SIG-M5 (cell line): ENCODE data around the gene GNAI3.

Experiments used
- DNase-seq: peaks from one replicate; lab custom pipeline; 2025; lab: John Stamatoyannopoulos, UW

Gene GNAI3

GRCh38 chr1:109546311-109547109 lies 1.9 kb upstream of the GNAI3 start:
- no peak for DNase-seq

DNA sequence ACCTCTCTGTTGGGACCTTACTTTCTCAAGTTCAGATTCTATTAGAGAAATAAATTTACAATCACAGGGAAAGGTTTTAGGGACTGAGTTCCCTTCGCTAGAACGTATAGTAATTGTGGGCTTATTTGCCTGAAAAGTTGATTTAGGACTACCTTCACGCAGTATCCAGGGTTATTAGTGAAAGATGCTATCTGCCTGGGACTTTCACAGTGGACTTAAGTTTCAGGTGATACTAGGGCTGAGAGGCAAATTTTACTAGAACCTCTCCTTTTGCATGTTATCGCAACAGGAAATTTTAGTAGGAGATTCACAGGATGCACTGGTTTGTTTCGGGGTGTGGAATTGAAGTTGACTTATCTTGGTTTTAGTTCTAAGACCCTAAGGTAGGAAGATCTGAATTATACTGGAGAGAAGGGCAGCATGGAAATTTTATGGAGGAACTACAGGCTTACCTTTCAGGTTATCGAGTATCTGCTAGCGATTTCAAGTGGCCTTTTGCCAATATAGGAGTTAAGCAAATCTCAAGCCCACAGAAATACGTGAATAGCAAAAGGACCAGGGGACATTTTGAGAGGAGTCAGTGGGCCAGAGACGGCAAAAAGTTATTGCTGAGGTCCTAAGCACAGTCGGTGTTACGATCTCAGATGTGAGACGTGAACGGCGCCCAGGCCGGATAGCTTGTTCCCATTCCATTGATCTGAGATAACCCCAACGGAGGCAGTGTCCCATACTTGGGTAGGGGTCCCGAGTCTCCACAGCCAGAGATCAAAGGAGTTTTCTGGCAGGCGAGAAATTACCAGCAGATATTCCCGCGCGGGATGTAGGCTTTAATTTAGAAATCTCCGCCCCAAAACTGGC lies 723 bp upstream of the GNAI3 start:
- no peak for DNase-seq

GRCh38 chr1:109556563-109556962 lies 8.1 kb downstream of the GNAI3 start:
- no peak for DNase-seq

DNA sequence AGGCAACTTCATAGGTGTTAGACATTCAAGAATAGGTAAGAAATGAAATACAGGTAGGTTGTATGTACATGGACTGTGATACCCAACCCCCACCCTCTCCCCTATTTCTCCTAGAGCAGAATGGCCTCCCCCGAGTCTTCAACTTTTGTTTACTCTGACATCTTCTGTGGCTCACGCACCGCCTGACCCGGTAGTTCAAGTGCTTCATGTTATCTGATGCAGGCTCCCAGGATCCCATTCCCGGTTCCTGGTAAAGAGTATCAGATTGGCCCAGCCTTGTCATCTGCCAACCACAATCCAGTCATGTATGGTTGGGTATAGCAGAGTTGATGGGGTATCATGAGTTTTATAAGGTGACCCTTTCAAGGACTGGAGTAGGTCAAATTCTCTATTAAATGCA lies 9.1 kb downstream of the GNAI3 start:
- DNase-seq, result no peak

- no peak for DNase-seq
Observed at GRCh38 chr1:109559995-109560394, 11.6 kb downstream of the GNAI3 start.

GRCh38 chr1:109564194-109564878 lies 15.9 kb downstream of the GNAI3 start:
- DNase-seq, result no peak

- DNase-seq, result no peak
Observed at GRCh38 chr1:109565241-109565640, 16.8 kb downstream of the GNAI3 start.

DNA sequence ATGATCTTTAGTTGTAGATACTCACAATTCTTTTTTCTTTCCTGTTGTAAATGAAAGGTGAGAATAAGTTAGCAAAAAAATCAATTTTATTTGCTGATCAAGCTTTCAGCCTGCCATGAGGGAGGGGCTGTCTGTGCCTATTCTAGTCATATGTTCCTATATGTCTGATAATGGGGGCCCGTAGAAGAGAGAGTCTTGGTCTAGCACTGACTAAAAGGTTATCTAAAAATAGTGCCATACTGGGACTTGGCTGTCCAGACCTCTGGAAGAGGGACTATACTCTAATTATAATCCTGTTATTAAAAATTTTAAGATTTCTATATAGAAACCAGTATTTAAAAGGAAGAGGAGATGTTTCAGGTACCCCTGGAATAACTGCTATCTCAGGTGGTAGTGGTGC lies 18.6 kb downstream of the GNAI3 start:
- DNase-seq, result no peak

GRCh38 chr1:109567877-109568672 lies 19.7 kb downstream of the GNAI3 start:
- no peak for DNase-seq

GRCh38 chr1:109569323-109569722 lies 20.9 kb downstream of the GNAI3 start:
- no peak for DNase-seq

- no peak for DNase-seq
Observed at GRCh38 chr1:109570414-109570813, 22.0 kb downstream of the GNAI3 start.

GRCh38 chr1:109573785-109574184 lies 25.4 kb downstream of the GNAI3 start:
- DNase-seq, result peak; percentile 18

GRCh38 chr1:109578947-109579443 lies 30.6 kb downstream of the GNAI3 start:
- no peak for DNase-seq

DNA sequence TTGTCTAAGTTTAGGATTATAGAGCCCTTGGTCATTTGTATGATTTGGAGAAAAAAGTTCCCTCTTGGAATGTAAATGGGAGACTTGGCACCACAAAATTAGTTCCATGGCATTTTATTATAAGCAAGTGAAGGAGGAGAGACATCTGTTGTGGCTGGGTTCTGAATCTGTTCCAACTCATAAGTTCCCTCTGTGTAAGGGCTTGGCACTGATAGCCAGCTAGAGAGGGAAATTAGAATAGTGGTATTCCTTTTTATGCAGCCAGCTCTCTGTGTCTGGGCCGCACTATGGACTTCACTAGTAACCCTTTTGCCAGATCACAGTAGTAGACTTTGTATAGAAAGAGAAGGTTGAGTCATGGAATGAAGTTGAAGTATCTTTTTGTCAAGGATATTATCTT lies 31.1 kb downstream of the GNAI3 start:
- DNase-seq, result no peak

- DNase-seq, result no peak
Observed at GRCh38 chr1:109582021-109582420, 33.6 kb downstream of the GNAI3 start.

DNA sequence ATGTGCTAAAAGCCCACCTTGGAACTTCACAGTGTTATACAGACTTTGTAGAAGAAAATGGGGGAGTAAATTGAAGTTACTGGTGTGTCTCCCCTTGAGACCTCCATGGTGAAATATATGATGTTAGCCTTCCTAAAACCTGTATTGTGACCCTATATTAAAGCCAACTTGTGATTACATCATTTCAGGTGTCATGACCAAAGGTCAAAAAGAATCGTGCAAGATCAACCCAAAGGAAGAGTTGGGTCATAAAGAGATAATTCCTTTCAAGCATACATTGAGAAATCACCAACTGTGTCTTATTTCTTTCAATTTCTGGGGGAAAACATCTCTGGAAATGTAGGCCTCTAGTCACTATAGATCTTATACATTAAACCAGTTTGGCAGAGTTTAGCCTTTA lies 36.4 kb downstream of the GNAI3 start:
- no peak for DNase-seq

DNA sequence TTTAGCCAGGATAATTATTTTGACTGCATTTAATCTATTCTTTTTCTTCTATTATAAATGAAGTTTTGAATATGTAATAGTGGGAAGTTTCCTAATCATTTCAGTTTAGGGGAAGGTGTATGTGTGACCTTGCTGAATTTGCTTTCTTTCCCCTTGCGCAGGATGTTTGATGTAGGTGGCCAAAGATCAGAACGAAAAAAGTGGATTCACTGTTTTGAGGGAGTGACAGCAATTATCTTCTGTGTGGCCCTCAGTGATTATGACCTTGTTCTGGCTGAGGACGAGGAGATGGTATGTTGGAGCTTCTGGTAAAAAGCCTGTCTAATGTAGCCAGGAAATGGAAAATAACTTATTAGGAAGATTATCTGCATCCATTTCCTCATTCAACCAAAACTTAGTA lies 37.6 kb downstream of the GNAI3 start:
- no peak for DNase-seq

GRCh38 chr1:109589177-109589576 lies 40.8 kb downstream of the GNAI3 start:
- no peak for DNase-seq

GRCh38 chr1:109589679-109590078 lies 41.3 kb downstream of the GNAI3 start:
- no peak for DNase-seq

DNA sequence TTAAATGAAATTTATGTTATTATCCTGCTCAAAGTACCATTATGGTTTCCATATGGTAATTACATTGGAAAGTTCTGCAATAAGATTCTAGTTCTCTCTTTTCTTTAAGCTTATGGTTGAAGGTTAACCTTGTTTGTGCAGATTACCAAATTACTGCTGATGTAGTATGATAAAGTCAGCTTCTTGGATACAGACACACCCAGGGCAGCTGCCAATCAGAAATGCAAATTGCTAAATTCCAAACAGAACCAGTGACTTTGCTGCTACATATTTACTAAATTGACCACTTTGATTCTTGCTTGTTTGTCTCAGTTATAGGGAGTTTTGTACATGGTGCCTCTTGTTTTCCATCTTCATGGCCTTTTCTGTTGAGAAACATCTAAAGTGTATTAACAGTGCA lies 44.5 kb downstream of the GNAI3 start:
- DNase-seq, result no peak

- no peak for DNase-seq
Observed at GRCh38 chr1:109595531-109595930, 47.1 kb downstream of the GNAI3 start.

GRCh38 chr1:109598156-109598555 lies 49.7 kb downstream of the GNAI3 start:
- DNase-seq, result no peak
